ENCODE data around the gene DCLK3. TPM values are rescaled to one million over a fixed set of nuclear protein-coding genes. Genes with fewer than 3 reads are reported as not detected.

Gene DCLK3
- total RNA-seq, 1 experiment from 2014 or later, result not detected

DNA sequence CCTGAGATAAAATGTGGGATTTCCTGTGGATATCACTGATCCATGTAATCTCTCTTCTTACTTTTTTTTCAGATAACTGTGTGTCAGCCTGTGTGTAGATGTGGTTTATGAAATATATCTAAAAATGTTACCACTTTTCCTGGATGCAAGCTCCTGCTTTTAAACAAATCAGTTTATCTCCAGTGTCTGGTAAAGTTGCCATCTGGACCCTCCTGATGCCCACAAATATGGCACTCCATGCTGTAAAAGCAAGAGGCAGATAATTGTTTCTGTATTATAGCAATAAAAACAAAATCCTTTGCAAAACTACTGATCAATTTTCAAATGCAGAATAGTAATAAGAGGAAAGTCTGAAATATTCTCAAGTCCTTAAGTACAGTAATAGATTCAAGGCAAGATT lies 7.6 kb upstream of the DCLK3 start:
- in situ Hi-C loops (cut with HindIII; ENCODE audit: low sequenced_read_pairs), result no loop called here
- no peak for DNase-seq (ENCODE audit: low spot score)

DNA sequence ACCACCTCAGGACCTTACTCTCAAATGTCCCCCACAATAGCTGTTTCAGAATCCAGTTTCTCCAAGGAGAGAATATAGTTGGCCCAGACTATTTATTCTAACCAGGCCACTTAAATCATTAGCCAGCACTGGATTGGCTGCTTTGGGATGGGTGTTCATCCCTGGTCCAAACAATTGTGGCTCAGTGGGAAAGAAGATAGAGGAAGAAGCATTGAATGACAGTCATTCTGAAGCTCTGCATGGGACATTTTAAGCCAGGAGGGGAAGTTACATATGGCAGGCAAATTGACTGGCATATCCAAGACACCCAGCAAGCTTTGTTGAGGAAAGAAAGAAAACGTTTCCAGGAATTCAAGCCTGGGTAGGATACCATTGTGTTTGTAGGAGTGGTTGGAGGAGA lies 5.6 kb upstream of the DCLK3 start:
- DNase-seq (ENCODE audit: low spot score), result no peak
- in situ Hi-C loops (cut with HindIII; ENCODE audit: low sequenced_read_pairs), result no loop called here

DNA sequence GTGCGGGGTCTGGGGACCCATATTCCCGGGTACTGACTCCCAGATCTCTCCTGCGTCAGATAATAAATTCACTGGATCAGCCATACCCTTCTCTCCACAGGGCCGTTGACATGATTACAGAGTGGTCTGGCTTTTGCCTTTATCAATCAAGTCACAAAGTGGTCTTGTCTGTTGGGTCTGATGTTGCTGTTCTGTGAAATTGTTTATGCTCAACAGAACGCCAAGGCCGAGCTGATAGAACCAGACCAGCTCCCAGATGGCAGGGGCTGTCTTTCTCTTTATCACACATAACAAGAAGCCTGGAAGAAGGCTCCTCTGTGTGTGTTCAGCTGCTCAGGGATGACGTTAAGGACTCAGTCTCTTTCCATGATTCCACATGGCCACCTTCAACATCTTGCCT lies 751 bp upstream of the DCLK3 start:
- in situ Hi-C loops (cut with HindIII; ENCODE audit: low sequenced_read_pairs), result no loop called here
- no peak for DNase-seq (ENCODE audit: low spot score)

DNA sequence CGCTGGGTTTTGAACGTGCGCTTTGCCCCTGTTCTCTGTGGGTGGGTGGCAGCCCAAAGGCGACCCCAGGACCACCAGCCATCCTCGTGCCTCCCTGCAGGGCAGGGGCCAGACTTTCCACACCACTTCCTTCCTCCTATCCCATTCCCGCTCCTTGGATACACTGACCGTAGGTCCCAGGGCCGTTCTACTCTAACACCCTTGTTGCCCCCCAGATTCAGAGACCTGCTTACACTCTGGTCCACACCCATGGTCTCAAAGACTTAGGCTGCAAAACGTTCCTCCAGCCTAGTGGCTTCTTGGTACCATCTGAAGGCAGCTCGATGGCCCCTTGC lies 318 bp upstream of the DCLK3 start:
- DNase-seq (ENCODE audit: low spot score), result no peak
- in situ Hi-C loops (cut with HindIII; ENCODE audit: low sequenced_read_pairs), result no loop called here

DNA sequence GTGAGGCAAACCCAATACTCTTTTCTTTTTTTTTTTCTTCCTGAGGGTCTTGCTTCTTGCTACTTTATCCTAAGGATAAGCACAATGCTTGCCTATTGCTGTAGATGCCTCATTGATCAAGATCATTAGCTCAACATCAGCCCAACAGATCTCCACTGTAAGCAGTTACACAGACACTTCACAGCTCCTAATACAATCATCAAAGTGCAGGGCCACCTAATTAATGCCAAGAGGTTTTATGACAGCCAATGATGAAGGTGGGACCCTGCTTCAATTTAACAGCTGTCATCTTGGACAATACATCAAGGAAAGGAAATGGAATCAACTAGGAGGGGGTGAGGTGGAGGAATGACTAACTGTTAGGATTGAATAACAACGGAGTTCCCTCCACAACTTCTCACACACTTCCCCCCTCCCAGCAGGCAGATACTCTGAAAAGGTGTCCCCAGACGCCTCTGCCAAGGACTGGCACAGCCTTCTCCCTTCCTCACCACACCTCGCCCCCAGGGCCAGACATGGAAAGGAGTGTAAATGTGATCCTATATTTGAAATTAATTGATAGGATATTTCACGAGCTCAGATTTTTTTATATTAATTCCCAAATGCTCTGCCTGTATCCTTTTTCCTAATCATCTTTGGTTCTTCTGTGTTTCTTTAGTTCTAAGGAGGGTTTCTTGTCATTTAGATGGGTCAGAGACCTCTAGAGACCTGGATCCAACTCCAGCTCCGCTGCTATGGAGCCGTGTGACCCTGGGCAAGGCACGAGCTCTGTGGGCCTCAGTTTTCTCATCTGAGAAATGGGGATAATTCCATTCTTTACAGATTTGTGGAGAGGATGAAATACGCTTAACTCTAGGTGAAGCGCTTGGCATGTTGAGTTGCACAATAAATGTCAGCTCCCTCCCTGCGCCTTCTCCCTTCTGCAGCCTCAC lies 1.2 kb downstream of the DCLK3 start:
- in situ Hi-C loops (cut with HindIII; ENCODE audit: low sequenced_read_pairs), result no loop called here

DNA sequence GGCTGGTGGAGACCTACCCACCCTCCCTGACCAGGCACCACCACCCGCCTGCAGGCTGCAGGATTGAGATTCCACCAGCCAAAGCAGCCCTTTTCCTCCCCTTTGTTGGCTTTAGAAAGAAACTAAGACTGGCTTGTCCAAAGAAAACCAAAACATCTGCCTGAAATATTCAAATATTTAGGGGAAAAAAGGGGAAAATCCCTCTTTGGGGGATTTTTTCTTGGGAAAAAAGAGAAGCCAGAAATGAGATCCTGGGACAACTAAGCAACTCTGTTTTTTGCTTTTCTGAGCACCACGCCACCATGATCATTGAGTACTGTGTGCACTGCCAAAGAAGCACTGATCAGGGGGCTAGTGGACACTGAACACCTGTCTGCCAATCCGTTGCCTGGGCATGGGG lies 2.6 kb downstream of the DCLK3 start:
- DNase-seq (ENCODE audit: low spot score), result no peak
- in situ Hi-C loops (cut with HindIII; ENCODE audit: low sequenced_read_pairs), result no loop called here

More for the DNA sequence above, 1.2 kb downstream of the DCLK3 start:
- no peak for DNase-seq (ENCODE audit: low spot score)

DNA sequence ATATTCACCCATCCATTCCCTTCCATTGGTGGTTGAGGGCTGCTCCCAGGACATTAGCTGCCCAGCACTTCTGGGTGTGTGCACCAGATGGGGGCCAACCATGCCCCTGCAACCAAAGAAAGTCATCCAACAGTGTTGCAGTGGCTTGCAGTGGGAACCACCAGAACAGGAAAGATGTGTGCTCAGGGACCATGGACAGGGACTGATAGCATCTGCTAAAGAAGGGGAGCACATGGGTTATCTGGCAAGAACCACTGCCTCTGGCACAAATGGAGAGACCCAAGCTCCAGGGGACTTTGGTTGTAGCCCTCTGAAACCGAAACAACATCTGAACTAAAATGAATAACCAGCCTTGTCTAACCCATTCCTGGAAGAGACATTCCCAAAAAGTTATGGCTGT lies 8.1 kb downstream of the DCLK3 start:
- no peak for DNase-seq (ENCODE audit: low spot score)
- in situ Hi-C loops (cut with HindIII; ENCODE audit: low sequenced_read_pairs), result no loop called here

DNA sequence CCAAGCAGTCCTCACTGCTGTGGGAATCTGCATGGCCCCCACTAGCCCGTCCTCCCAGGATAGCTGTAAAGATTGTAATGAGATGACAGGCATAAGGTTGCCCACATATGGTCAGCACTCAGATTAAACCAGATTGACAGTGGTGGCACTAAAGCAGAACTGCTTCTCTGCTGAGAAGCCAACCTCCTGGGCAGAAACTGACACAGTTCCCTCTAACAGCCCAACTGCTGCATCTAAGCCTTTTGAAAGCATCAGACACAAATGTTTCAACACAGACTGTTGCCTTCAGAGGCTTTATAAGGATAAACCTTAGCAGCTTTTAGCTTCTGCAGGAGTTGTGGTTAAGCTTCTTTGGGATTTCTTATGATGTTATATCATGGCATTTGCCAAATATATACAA lies 13.0 kb downstream of the DCLK3 start:
- in situ Hi-C loops (cut with HindIII; ENCODE audit: low sequenced_read_pairs), result no loop called here
- DNase-seq (ENCODE audit: low spot score), result no peak

DNA sequence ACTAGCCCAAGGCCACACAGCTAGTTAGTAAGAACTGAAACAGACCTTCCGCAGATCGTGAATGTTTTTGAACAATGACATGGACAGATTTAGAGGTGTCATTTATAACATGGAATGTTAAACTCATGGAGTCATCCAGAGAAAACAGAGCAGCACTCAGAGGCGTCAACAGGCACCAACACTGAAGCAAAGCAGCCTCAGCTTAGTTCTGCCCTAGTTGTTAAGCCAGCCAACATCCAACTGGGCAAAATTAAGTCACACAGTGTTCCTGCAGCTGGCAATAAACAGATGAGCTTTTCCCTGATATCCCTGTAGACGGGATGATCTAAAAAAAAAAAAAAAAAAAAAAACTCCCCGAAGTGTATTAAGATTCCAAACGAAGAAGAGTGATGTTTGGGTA lies 13.6 kb downstream of the DCLK3 start:
- in situ Hi-C loops (cut with HindIII; ENCODE audit: low sequenced_read_pairs), result no loop called here
- no peak for DNase-seq (ENCODE audit: low spot score)

DNA sequence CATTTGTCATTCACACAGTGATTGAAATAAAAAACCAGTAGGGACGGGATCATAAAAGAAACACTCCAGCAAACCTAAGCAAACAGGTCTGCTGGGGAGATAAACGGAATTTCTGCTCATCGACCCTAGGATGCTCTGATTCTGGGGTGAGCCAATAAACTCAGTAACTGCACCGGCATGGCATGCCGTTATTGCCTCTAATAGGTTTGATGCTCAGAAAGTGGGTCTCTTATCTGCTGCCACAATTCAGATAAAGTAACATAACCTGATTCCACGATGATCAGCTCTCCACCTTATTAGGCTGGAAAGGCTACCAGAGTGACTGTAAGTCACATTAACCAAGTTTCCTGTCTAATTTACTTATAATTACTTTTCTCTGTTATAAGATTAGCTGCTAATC lies 19.6 kb downstream of the DCLK3 start:
- in situ Hi-C loops (cut with HindIII; ENCODE audit: low sequenced_read_pairs), result no loop called here
- DNase-seq (ENCODE audit: low spot score), result no peak

DNA sequence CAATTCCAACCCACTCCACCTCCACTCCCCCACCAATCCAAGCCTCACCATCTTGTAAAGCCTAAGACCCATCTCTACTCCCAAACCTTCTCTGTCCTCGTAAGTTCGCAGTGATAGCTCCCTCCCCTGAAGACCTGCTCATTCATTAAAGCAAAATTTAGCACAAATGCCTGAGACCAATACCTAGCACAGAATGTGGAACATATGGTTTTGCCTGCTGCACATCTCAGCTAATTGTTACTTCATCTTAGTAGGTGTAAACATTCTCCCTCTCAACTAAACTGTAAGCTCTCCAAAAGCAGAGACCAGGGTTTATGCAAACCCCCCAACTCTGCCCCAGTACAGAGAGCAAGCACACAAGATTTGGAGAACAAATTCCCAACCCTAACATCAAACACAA lies 20.5 kb downstream of the DCLK3 start:
- in situ Hi-C loops (cut with HindIII; ENCODE audit: low sequenced_read_pairs), result no loop called here
- DNase-seq (ENCODE audit: low spot score), result peak; percentile 64

DNA sequence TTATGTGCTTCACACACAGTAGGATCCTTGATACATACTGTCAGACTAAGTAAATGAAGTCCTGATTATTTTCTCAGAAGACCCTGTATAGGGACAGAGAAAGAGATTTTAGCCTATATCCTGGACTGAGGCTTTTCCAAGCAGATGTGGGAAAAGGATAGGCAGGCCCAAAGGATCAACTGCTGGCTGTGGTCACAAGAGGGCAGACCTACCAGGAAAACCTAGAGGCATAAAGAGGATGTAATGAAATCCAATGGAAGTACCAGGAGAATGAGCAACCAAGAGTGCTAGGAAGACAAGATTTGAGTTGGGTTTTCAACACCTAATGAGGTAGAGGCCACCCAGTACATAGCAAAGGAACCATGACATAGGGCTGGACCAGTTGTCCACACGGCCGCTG lies 23.1 kb downstream of the DCLK3 start:
- in situ Hi-C loops (cut with HindIII; ENCODE audit: low sequenced_read_pairs), result no loop called here
- DNase-seq (ENCODE audit: low spot score), result no peak

DNA sequence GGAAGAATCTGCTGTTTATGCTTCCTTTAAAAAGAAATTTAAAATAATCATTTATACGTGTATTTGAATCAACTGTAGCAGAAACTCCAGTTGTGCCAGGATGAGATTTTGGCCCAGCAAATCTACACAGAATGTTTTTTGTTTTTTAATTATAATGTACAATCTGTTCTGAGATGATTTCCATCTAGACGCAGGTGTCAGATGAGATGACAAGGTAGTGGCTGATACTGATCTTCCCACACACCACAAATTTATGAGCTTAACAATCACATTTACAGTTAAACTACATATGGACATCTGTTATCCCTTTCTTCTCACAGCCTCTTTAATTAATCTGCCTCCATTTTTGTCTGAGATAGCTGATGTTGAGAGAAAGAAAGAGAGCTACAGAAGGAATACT lies 23.6 kb downstream of the DCLK3 start:
- in situ Hi-C loops (cut with HindIII; ENCODE audit: low sequenced_read_pairs), result no loop called here
- DNase-seq (ENCODE audit: low spot score), result no peak

DNA sequence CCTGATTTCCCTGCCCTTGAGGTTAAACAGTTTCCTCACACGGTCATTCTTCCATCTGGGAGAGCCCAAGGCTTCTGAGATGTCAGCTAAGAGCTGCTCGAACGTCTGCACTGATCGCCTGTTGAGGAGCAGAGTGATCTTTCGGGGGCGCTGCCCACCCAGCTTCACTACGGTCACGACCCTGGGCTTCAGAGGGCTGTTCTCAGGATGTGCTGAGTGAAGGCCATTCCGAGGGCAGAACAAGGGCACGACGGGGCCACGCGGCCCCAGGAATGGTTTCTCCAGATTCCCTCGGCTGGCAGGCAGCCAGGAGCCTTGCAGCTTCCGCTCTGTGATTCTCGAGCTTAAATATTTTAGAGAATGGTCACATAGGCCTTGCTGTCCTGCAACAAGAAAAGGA lies 25.7 kb downstream of the DCLK3 start:
- no peak for DNase-seq (ENCODE audit: low spot score)
- in situ Hi-C loops (cut with HindIII; ENCODE audit: low sequenced_read_pairs), result no loop called here

DNA sequence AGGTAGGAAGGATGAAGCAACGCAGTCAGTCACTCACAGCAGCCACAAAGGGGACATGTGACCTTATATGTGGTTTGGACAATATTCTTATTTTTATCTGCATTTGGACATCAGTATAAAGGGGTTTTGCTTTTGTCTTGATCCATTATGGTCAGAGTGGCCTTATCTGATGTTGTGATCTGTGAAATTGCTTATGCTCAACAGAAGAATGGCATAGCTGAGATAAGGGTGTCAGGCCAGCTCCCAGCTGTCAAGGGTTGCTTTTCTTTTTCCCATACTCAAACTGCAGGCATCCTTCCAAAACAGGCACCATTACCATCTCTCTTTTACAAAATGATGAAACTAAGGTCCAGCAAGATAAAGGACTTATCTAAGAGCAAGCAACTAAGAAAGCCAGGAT lies 28.1 kb downstream of the DCLK3 start:
- no peak for DNase-seq (ENCODE audit: low spot score)
- in situ Hi-C loops (cut with HindIII; ENCODE audit: low sequenced_read_pairs), result no loop called here

DNA sequence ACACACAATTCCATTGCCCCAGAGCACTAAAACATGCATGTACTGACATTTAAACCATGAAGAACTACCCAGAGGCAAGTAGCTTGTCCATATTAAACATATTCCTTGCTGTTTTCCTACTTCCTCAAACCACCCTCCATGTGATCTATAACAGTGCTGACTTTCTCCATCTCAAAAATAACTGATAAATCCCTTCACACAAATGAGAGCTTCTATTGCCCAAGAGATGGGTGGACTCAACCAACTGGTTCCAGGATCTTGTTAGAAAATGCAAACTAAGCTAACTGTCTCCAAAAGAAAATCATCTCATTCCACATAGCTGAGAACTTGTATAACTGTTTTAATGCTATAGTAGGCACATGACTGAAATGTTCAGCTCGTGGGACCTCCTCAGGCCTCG lies 29.6 kb downstream of the DCLK3 start:
- in situ Hi-C loops (cut with HindIII; ENCODE audit: low sequenced_read_pairs), result no loop called here

DNA sequence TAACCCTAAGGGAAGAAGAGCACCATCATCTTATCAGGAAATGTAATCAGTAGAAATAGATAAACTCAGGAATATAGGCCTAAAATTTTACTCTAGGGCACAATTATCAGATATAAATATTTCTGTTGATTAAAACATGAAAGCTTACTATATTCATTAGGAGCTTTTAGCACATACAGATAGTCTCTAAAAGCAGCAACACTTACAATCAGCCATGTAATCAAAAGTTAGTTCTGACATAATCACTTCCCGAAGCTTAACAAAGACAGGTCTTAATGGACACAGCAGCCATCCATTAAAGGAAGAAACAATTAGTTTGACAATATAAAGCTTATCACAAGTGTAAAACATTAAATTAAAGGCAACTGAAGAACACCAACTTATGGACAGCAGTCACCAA lies 30.6 kb downstream of the DCLK3 start:
- in situ Hi-C loops (cut with HindIII; ENCODE audit: low sequenced_read_pairs), result no loop called here
- DNase-seq (ENCODE audit: low spot score), result no peak

More for the DNA sequence above, 29.6 kb downstream of the DCLK3 start:
- DNase-seq (ENCODE audit: low spot score), result no peak

DNA sequence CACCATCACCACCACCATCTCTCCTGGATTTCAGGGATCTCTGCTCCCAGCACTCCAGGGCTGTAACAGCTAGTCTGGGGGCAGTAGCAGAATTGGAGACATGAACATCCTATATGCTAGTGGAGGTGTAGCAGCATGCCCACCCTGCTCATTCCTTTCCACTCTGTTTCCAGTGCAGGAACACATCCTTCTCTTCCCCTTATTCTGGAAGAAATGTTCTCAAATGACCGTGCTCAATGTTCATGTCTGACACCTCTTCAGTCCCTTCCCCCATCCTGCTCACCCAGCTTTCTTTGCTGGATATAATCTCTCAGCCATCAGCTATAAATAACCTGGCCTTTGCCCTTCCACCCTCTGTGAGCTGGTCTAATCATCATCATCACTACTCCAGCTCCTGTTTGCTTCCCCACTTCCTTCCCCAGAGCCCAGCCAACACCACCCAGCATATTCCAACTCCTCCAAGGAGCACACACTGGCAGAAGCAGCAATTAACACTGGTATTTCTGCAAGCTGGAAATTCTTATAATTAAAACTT lies 31.1 kb downstream of the DCLK3 start:
- in situ Hi-C loops (cut with HindIII; ENCODE audit: low sequenced_read_pairs), result no loop called here
- DNase-seq (ENCODE audit: low spot score), result no peak

DNA sequence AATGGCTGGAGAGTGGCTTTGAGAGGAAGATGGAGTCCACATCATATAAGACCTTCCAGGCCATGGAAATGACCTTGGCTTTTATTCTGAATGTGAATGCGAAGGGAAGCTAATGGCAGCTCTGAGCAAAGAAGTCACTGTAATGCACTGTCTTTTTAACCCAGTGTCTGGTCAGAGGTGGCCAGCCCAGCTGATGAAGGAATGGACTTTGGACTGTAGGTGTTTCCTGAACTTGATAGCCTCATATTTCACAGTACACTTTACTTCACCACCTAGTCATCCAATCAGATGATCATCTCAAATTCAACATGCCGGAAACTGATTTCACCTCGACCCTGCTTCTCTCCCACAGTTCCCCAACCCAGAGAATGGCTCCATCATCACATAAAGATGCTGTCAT lies 33.4 kb downstream of the DCLK3 start:
- in situ Hi-C loops (cut with HindIII; ENCODE audit: low sequenced_read_pairs), result no loop called here

DNA sequence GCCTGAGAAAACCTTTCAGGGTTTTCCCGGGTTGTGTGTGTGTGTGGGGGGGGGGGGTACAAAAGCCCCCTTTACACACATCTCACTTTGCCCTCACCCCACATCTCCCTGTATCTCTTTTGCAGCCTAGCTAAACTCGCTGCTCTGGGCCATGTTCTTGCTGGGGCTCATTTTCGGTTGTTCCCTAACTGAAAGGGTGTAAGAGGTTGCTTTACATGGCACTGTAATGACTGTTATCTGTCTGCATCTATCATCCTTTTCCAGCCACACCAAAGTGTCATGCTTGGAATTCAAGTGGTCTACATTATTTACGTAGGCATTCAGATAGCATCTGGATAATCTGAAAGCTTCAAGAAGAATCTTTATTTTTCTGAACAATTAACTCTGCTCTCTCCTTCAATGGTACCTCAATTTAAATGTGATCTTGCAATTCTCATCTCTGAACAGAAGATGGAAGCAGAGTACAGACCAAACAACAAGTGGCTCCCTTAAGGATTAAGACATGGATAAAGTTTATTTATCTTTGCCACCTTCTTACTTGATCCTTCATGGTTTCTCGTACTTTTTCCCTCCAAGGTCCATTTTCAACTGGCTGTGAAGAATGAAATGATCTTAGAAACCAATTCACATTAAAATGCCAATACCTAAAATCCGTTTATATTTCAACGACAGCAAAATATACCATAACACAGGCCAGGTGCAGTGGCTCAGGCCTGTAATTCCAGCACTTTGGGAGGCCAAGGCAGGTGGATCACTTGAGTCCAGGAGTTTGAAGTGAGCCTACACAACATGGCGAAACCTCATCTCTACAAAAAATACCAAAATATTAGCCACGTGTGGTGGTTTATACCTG lies 34.9 kb downstream of the DCLK3 start:
- DNase-seq (ENCODE audit: low spot score), result peak; percentile 68
- in situ Hi-C loops (cut with HindIII; ENCODE audit: low sequenced_read_pairs), result no loop called here

More for the DNA sequence above, 33.4 kb downstream of the DCLK3 start:
- DNase-seq (ENCODE audit: low spot score), result no peak

Data from G401 (cell line).